Activated CD4-positive, alpha-beta T cell treated with anti-CD3 and anti-CD28 coated beads for 36 hours (primary cell): ENCODE data around the gene DYNLRB2. TPM values are rescaled to one million over a fixed set of nuclear protein-coding genes. Genes with fewer than 3 reads are reported as not detected.

Experiments used
- ATAC-seq: fragments of 200-7000 bp; cut with Tn5 transposase; one replicate; pipeline ENCODE4 v1.10.0; 2021; ENCODE audit warnings: mild to moderate bottlenecking, moderate library complexity
- CTCF ChIA-PET: fragments of 350-600 bp; sonication (Branson Sonifier 250); formaldehyde crosslinking; loops from one replicate; lab custom pipeline; 2021; ENCODE audit warnings: antibody characterized with exemption; lab: Charles Lee
- POLR2A ChIA-PET: fragments of 350-600 bp; sonication (Branson Sonifier 250); formaldehyde crosslinking; loops from one replicate; lab custom pipeline; 2021; ENCODE audit warnings: antibody characterized with exemption, inconsistent platforms; lab: Charles Lee
- DNase-seq: peaks from one replicate; pipeline ENCODE4 v3.0.0-alpha.2; 2020
- H3K27ac Mint-ChIP-seq: one replicate; pipeline ENCODE4 v1.8.0; 2021; ENCODE audit warnings: mixed read lengths
- H3K27me3 Mint-ChIP-seq: one replicate; pipeline ENCODE4 v1.8.0; 2021; ENCODE audit warnings: mixed read lengths
- H3K36me3 Mint-ChIP-seq: one replicate; pipeline ENCODE4 v1.8.0; 2021; ENCODE audit warnings: low read depth, mixed read lengths
- H3K4me1 Mint-ChIP-seq: one replicate; pipeline ENCODE4 v1.8.0; 2021; ENCODE audit warnings: mixed read lengths
- H3K4me3 Mint-ChIP-seq: one replicate; pipeline ENCODE4 v1.8.0; 2021; ENCODE audit warnings: mild to moderate bottlenecking, moderate library complexity, mixed read lengths
- H3K9me3 Mint-ChIP-seq: one replicate; pipeline ENCODE4 v1.8.0; 2021; ENCODE audit warnings: low read depth, mixed read lengths
- intact Hi-C, 2 experiments: fragments of 100-400 bp; cut with DNase I in 1 of 2; cut with micrococcal nuclease in 1 of 2; formaldehyde crosslinking; loops; one replicate each; pipeline versions ENCODE4 v1.14.2 to v1.15.1; 2022 to 2024; cut with DNase I, micrococcal nuclease
- total RNA-seq, 2 experiments: library from RNA; stranded (reverse); gene quantifications; one replicate each; pipeline ENCODE4 v1.2.3, GENCODE V29; 2021

DYNLRB2 gene
- total RNA-seq, 2 experiments from 2014 or later, result not detected

GRCh38 chr16:80547145-80547544, 6.4 kb downstream of the DYNLRB2 start:
- ATAC-seq, result no peak
- Mint-ChIP-seq H3K9me3 (no peaks in the 10 kb centered on the region), H3K27me3 (no peaks in the 10 kb centered on the region), H3K27ac (no peak overlapping the region), H3K4me1 (no peaks in the 10 kb centered on the region), H3K36me3 (no peaks in the 10 kb centered on the region), H3K4me3 (no peak overlapping the region)
- intact Hi-C loops, result no loop called here
- CTCF ChIA-PET, result no interaction called here
- POLR2A ChIA-PET, result no interaction called here
- DNase-seq, result no peak

- H3K36me3 Mint-ChIP-seq, result no peaks in the 10 kb centered on the region
- DNase-seq (no peak), ATAC-seq (no peak)
- ChIA-PET POLR2A (no interaction called here), CTCF (no interaction called here)
- no peaks in the 10 kb centered on the region for H3K27me3 Mint-ChIP-seq
- H3K4me3 Mint-ChIP-seq, result no peak overlapping the region
- intact Hi-C loops, result no loop called here
- H3K27ac Mint-ChIP-seq, result no peak overlapping the region
- peaks cover 5% of the 10 kb centered on the region for H3K4me1 Mint-ChIP-seq
- no peaks in the 10 kb centered on the region for H3K9me3 Mint-ChIP-seq
Measured at GRCh38 chr16:80552277-80552676, 11.5 kb downstream of the DYNLRB2 start.

GRCh38 chr16:80554033-80554432, 13.2 kb downstream of the DYNLRB2 start:
- peaks cover 9% of the 10 kb centered on the region for H3K4me1 Mint-ChIP-seq
- no peaks in the 10 kb centered on the region for H3K9me3 Mint-ChIP-seq
- H3K36me3 Mint-ChIP-seq, result no peaks in the 10 kb centered on the region
- intact Hi-C loops, result no loop called here
- ATAC-seq (no peak), DNase-seq (no peak)
- no peak overlapping the region for H3K4me3 Mint-ChIP-seq
- CTCF ChIA-PET, result interaction anchor here (1.4 to 1.9 kb wide), 3 partner anchors 11 to 27 kb away, joined by 7 to 11 read pairs (median 7); no protein-coding TSS in a partner anchor
- H3K27me3 Mint-ChIP-seq, result no peaks in the 10 kb centered on the region
- POLR2A ChIA-PET, result no interaction called here
- H3K27ac Mint-ChIP-seq, result no peak overlapping the region

- DNase-seq, result no peak
- intact Hi-C loops, result no loop called here
Measured at GRCh38 chr16:80556481-80556880, 15.7 kb downstream of the DYNLRB2 start.

GRCh38 chr16:80557037-80557436, 16.2 kb downstream of the DYNLRB2 start:
- H3K4me3 Mint-ChIP-seq, result no peak overlapping the region
- H3K9me3 Mint-ChIP-seq, result no peaks in the 10 kb centered on the region
- ChIA-PET CTCF (no interaction called here), POLR2A (no interaction called here)
- no peaks in the 10 kb centered on the region for H3K36me3 Mint-ChIP-seq
- intact Hi-C loops, result no loop called here
- peaks cover 9% of the 10 kb centered on the region for H3K4me1 Mint-ChIP-seq
- no peaks in the 10 kb centered on the region for H3K27me3 Mint-ChIP-seq
- DNase-seq, result no peak
- H3K27ac Mint-ChIP-seq, result no peak overlapping the region
- no peak for ATAC-seq

More at GRCh38 chr16:80556481-80556880, 15.7 kb downstream of the DYNLRB2 start:
- Mint-ChIP-seq H3K27me3 (no peaks in the 10 kb centered on the region), H3K4me3 (no peak overlapping the region), H3K4me1 (peaks cover 9% of the 10 kb centered on the region), H3K9me3 (no peaks in the 10 kb centered on the region), H3K27ac (no peak overlapping the region), H3K36me3 (no peaks in the 10 kb centered on the region)
- POLR2A ChIA-PET, result no interaction called here
- ATAC-seq, result no peak
- CTCF ChIA-PET, result no interaction called here

GRCh38 chr16:80559369-80559768, 18.6 kb downstream of the DYNLRB2 start:
- H3K4me3 Mint-ChIP-seq, result no peak overlapping the region
- ATAC-seq, result no peak
- H3K27ac Mint-ChIP-seq, result no peak overlapping the region
- no peak for DNase-seq
- peaks cover 9% of the 10 kb centered on the region for H3K4me1 Mint-ChIP-seq
- CTCF ChIA-PET, result no interaction called here
- POLR2A ChIA-PET, result no interaction called here
- H3K36me3 Mint-ChIP-seq, result no peaks in the 10 kb centered on the region
- intact Hi-C loops, result no loop called here
- no peaks in the 10 kb centered on the region for H3K9me3 Mint-ChIP-seq
- H3K27me3 Mint-ChIP-seq, result no peaks in the 10 kb centered on the region

- Mint-ChIP-seq H3K9me3 (no peaks in the 10 kb centered on the region), H3K27me3 (peaks cover 3% of the 10 kb centered on the region), H3K4me1 (peaks cover 21% of the 10 kb centered on the region), H3K36me3 (no peaks in the 10 kb centered on the region), H3K4me3 (no peak overlapping the region), H3K27ac (no peak overlapping the region)
- no peak for ATAC-seq
- intact Hi-C loops, result loop anchor here in 1 of 2 experiments (10.0 kb wide), 1 partner anchor 752 kb away; the partner anchor contains the start of gene GAN
- CTCF ChIA-PET, result interaction anchor here (1.1 to 1.3 kb wide), 2 partner anchors 36 to 60 kb away, joined by 3 to 4 read pairs; no protein-coding TSS in a partner anchor
- DNase-seq, result no peak
- POLR2A ChIA-PET, result no interaction called here
Measured at GRCh38 chr16:80563066-80563465, 22.3 kb downstream of the DYNLRB2 start.

GRCh38 chr16:80564394-80564793, 23.6 kb downstream of the DYNLRB2 start:
- CTCF ChIA-PET, result interaction anchor here (1.3 kb wide), 2 partner anchors 15 to 38 kb away, joined by 3 read pairs; no protein-coding TSS in a partner anchor
- peaks cover 29% of the 10 kb centered on the region for H3K4me1 Mint-ChIP-seq
- intact Hi-C loops, result loop anchor here in 1 of 2 experiments (10.0 kb wide), 1 partner anchor 750 kb away; the partner anchor contains the start of gene GAN
- peaks cover 3% of the 10 kb centered on the region for H3K27me3 Mint-ChIP-seq
- H3K27ac Mint-ChIP-seq, result peak overlapping the region; percentile 21
- no peaks in the 10 kb centered on the region for H3K9me3 Mint-ChIP-seq
- H3K4me3 Mint-ChIP-seq, result no peak overlapping the region
- POLR2A ChIA-PET, result no interaction called here
- no peaks in the 10 kb centered on the region for H3K36me3 Mint-ChIP-seq
- ATAC-seq (no peak), DNase-seq (no peak)

- POLR2A ChIA-PET, result interaction anchor here (0.7 to 1.1 kb wide), 2 partner anchors 11 to 237 kb away, joined by 3 read pairs; no protein-coding TSS in a partner anchor
- H3K27me3 Mint-ChIP-seq, result peaks cover 4% of the 10 kb centered on the region
- CTCF ChIA-PET, result interaction anchor here (0.8 kb wide), 1 partner anchor 11 kb away, joined by 3 read pairs; no protein-coding TSS in a partner anchor
- ATAC-seq (peak; percentile 98), DNase-seq (peak; percentile 90)
- peaks cover 2% of the 10 kb centered on the region for H3K9me3 Mint-ChIP-seq
- peak overlapping the region; percentile 81 for H3K27ac Mint-ChIP-seq
- H3K4me3 Mint-ChIP-seq, result peak overlapping the region; percentile 5
- intact Hi-C loops, result loop anchor here (1.0 to 10.0 kb wide), 4 partner anchors 11 to 745 kb away; partner anchors contain the start of genes CDYL2 (in 1 of the 2), DYNLRB2 (in 1 of the 2) and GAN (in 1 of the 2)
- peaks cover 38% of the 10 kb centered on the region for H3K4me1 Mint-ChIP-seq
- H3K36me3 Mint-ChIP-seq, result no peaks in the 10 kb centered on the region
Measured at GRCh38 chr16:80569440-80570105, 28.8 kb downstream of the DYNLRB2 start.

- peak; percentile 20 for DNase-seq
- intact Hi-C loops, result no loop called here
- CTCF ChIA-PET, result interaction anchor here (0.8 kb wide), 1 partner anchor 10 kb away, joined by 3 read pairs; no protein-coding TSS in a partner anchor
- Mint-ChIP-seq H3K4me1 (peaks cover 32% of the 10 kb centered on the region), H3K9me3 (peaks cover 2% of the 10 kb centered on the region), H3K27ac (peak overlapping the region; percentile 81), H3K36me3 (no peaks in the 10 kb centered on the region), H3K4me3 (peak overlapping the region; percentile 5), H3K27me3 (peaks cover 4% of the 10 kb centered on the region)
- peak; percentile 21 for ATAC-seq
- POLR2A ChIA-PET, result interaction anchor here (0.7 kb wide), 1 partner anchor 10 kb away, joined by 3 read pairs; no protein-coding TSS in a partner anchor
Measured at GRCh38 chr16:80570106-80570478, 29.3 kb downstream of the DYNLRB2 start.

- POLR2A ChIA-PET, result no interaction called here
Measured at GRCh38 chr16:80573700-80574120, 32.9 kb downstream of the DYNLRB2 start.

More at GRCh38 chr16:80573700-80574120, 32.9 kb downstream of the DYNLRB2 start:
- peaks cover 23% of the 10 kb centered on the region for H3K4me1 Mint-ChIP-seq
- intact Hi-C loops, result no loop called here
- DNase-seq (no peak), ATAC-seq (no peak)
- CTCF ChIA-PET, result interaction anchor here (0.6 to 1.1 kb wide), 2 partner anchors 10 to 250 kb away, joined by 3 read pairs; no protein-coding TSS in a partner anchor
- H3K27me3 Mint-ChIP-seq, result peaks cover 2% of the 10 kb centered on the region
- H3K9me3 Mint-ChIP-seq, result peaks cover 2% of the 10 kb centered on the region
- H3K36me3 Mint-ChIP-seq, result no peaks in the 10 kb centered on the region
- no peak overlapping the region for H3K27ac Mint-ChIP-seq
- no peak overlapping the region for H3K4me3 Mint-ChIP-seq
